HG03457 (cell line): ENCODE measurements around the gene EPB41L2.
"Not testable (repeated sequence)": the region's sequence is repeated elsewhere in the genome, so short reads cannot be mapped to it uniquely, and the experiment has no call there.

Experiments
- ATAC-seq: cut with Tn5 transposase; IDR thresholded peaks from one replicate; pipeline ENCODE4 v1.9.1; 2021; ENCODE audit warnings: moderate number of reproducible peaks; ENCODE audit not compliant: unreplicated experiment

EPB41L2 gene

DNA sequence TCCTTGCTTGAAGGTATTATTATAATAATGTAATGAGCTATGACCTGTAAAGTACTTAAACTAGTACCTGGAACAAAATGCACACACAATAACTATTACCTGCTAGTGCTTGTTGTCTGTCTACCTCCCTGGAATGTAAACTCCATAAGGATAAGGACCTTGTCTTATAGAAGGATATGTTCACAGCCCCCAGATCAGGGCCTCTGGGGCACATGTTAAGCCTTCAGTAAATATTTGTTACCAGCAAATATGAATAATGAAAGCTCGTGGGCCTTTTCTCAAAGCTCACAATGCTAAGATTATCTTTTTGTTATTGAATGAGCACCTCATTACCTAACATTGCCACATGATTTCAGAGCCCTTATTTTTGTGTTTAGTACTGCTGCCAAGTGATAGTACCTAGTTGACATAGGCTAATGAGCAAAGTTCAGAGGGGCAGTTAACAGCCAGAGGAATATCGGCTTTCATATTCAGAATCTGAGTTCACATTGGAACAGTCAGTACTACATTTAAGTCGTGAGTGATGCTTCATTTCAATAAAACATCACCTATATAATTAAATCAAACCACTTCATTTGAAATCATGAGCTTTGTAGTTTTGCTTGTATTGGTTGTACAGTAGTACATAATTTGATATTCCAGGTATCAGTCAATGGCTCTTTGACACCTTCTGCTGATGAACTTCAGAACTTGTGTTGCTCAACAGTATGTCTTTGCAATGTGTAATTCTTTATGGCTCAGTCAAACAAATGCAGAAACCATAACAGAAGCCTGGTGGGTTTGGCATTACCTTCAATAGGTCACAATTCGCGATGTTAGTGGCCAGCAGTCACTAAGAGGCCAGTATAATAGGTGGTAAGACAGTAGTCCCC is 247.6 kb downstream of the EPB41L2 start:
- no peak for ATAC-seq

- ATAC-seq: no peak
Observed at GRCh38 chr6:130814506-130814905, 248.5 kb downstream of the EPB41L2 start.

- ATAC-seq: no peak
Observed at GRCh38 chr6:130811932-130812331, 251.1 kb downstream of the EPB41L2 start.

DNA sequence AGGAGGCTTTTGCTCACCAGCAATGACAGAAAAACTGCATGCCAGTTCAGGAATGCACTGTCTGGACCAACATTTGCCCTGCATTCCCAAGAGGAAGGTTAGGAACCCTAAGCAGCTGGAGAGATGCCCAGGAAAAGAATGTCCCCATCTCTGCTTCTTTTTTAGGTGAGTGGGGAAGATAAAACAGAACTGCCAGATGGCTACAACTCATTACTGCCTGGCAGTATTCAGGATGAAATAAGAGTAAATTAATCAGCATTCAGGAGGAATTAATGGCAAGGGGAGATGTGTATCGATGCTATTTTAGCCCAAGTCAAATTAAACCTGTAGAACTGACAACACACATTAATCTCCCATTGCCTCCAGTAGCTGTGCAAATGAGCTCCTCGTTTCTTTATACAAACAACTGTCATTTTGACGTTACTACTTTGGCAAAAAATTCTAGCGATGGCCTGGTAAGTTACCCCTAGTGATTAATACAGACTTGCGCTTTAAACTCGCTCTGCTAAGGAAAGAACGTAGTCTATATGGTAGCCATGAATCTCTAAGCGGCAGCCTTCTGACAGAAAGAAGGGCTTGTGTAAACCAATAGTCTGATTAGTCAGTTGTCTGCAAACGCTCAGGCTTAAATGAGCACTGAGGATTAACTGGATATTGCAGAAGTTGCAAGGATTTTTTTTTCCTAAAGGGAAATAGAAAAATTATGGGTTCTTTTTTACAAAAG is 252.6 kb downstream of the EPB41L2 start:
- ATAC-seq: no peak

- ATAC-seq: not testable (repeated sequence)
Observed at GRCh38 chr6:130801368-130801767, 261.7 kb downstream of the EPB41L2 start.

GRCh38 chr6:130797061-130797460 is 266.0 kb downstream of the EPB41L2 start:
- no peak for ATAC-seq

DNA sequence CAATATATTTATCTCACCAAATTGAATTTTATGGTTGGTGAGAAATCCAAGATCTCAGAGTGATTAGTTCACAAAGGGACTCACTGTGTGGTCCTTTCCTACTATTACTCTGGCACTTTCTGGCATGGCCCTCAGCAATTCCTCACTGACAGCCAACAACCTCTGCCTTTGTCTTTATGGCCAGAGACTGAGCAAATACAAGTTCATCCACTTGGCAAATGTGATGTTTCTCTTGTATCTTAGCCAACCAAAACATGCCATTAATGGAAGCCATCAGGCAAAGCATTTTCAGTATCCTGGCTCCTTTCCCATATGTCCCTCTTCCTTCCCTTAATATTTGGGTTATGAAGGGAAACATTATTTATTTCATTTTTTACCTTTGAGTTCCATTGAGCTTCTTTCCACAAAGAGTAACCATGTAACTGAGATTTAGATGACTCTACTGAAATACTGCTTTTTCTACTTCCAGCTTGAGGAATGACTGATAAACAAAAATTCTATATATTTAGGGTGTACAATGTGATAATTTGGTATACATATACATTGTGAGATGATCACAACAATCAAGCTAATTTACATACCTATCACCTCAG is 266.6 kb downstream of the EPB41L2 start:
- ATAC-seq: no peak

DNA sequence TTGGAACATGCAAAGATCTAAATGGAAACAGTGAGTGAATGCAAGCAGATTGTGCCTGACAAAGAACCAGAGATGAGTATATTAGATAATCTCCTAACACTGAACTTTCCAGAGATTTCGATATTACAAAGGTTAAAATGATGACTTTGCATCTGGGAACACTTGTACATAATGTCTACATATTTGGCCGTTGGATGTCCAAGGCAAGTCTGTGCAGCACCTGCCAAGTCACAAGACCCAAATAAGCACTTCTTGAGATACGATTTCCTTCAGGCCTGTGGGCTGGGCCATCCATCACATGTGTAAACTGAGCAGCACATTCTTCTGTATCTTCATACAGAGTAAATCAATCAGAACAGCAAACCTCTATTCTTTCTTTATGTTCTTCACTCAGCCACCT is 268.3 kb downstream of the EPB41L2 start:
- no peak for ATAC-seq

DNA sequence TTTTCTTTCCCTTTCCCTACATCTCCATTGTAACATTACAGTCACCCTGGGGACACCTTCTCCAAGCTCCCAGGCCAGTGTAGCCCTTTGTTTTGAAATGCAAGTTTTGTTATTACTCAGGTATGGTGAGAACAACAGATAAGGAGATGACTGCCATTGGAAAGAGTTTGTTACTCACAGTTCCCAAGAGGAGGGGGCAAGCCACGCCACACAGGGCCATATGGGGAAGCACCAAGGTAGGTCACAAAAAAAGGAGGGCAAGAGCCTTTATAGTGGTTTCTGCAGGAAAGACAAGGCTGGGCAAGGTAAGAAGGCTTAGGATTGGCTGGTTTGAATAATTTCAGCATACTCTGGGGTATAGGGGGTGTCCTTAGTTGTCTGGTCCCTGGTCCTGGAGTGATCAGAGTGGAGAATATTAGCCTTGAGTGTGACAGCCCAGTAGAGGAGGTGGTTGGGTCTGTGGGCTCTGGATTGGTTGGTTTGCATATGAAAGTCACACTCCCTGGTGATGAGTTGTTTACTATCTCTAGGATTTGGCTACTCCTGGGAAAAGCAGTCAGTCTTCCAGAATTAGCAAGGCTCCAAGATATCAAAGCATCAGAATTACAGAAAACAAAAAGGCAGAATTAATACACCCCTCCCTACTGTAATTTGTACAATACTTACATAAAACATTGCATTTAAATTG is 268.9 kb downstream of the EPB41L2 start:
- ATAC-seq: no peak
